HG03280 (cell line): ENCODE measurements around the gene SCRN1.

Source experiments
- ATAC-seq: cut with Tn5 transposase; IDR thresholded peaks from one replicate; pipeline ENCODE4 v1.9.1; 2021; ENCODE audit warnings: mild to moderate bottlenecking, moderate library complexity; ENCODE audit not compliant: unreplicated experiment

The SCRN1 gene

DNA sequence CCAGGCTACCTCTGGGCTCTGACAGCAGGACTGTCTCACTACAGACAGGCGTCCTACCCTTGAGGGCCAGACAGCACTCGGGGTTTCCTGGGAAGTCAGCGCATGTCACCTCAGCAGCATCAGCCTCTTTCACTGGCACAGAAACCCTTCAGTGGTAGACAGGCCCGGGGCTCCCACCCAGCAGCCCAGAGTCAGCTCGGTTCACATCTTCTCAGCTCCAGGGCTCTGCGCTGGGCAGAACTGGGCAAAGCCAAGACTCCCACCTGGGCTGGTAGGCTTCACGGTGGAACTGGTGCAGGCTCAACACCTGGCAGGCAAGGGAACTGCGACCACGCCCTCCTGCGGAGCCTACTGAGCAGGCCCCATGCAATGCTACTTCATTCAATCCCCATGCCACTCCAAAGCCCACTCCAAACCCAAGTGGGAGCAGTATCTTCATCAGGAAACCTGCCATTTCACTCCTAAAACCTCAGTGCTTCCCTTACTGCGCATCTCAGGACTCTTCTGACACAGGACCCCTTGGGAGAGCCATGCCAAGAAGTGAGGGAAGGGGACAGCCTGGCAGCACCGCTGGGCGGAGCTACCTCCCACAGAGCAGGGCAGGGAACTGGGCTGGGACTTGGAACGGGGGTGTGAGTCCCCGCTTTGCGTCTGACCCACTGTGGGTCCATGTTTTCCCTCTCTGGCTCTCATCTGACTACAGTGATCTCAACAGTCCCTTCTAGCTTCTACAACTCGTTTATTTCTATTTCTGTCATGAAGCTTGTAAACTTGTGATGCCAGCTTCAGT is 60.4 kb downstream of the SCRN1 start:
- no peak for ATAC-seq

DNA sequence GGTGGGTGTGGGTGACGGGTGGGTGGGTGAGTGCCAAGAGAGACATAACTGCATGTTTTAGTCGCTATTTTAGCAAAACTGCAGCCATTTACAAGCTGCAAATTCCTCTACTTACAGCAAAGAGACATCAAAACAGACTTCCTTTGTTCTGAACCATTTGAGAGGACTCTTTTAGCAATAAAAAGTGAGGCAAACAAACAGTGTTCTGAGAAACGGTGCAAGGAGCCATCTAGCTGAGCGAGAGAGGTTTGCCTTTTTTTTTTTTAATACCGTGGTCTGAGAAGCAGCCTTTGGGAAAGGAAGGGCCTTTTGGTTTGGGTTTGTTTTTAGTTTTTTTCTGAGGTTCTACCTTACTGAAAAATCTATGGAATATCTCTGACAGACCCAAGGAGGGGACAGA is 62.9 kb downstream of the SCRN1 start:
- no peak for ATAC-seq

DNA sequence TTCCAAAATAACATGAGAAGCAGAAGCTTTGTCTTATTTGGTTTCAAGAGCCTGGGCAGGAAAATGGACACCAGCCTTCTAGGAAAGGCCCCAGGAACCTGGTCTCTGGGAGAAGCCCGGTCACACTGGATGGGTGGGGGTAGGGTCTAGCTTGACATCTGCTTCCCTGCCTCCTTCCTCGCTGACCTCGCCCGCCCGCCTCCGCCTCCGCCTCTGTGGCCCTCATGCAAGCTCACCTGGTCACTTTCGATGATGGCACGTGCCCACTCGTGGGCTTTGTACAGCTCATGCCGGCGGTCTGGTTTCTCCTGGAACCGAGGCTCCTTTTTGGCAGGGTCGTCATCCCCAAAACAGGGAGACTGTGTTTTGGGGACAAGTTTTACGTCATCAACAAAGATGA is 63.4 kb downstream of the SCRN1 start:
- ATAC-seq, result no peak

DNA sequence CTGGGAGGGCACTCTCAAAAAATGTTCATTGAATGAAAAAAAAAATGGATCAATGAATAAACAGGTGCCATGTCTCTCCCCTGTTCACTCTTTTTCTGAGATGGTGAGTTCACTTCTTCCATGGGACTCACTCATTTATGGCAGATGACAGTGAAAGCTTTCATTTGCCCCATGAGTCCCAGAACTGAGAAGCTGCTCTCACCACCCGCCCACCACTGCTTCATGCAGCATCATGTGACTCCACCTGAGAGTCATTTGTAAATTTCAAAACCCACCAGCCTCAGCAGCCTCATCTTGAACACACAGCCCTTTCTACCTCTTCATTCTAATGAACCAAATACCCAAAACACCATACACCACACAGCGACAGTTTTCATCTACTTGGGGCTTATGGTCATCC is 64.9 kb downstream of the SCRN1 start:
- ATAC-seq, result no peak

DNA sequence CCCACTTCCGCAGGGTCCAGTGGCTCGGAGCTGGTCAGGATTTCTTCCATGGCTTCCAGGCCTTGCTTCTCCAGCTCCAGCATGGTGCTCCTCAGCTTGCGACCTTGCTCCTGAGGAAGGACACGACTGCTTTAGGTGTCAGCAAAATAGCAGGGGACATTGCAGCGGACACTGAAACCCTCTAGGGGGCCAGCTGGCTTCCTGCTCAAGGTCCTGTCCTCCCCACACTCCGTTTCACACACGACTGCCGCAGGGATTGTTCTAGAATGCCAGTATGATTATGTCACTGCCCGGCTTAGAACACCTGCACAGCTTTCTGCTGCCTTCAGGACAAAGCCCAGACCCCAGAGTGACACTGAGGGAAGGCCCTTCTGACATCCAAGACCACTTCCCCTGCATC is 65.6 kb downstream of the SCRN1 start:
- no peak for ATAC-seq

DNA sequence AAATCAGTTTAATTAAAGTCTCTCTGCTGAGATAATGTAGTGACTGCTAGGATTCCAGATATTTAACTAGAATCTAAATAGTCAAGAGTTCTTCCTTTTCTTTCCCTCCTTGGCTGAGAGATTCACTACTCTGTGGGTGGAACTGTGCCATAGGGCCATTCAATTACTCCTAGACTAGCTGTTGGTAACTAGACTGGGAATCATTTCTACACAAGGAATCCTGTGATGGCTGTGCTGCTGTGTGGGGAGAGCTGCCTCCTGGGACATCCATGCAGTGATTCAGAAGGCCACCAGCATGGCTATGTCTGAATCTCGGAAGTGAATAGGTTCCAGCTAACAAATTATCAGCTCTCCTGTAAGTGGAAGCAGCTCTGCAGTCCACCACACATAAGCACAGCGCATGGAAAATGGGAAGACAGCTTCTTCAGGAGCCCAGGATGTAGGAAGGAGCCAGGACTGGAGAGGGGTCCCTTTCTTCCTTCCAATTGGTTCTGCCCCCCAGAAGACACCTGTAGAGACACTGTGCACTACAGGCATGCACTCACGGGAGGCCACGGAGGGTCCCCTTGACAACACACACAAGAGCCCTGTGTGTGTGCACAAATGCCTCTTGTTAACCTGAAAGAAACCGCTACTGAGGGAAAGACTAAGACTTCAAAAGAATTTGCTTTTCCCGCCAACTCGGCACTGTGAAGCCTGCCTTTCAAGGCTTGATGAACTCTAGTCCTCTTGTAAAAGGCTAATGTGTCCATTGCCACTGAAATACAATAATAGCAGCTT is 66.5 kb downstream of the SCRN1 start:
- no peak for ATAC-seq

DNA sequence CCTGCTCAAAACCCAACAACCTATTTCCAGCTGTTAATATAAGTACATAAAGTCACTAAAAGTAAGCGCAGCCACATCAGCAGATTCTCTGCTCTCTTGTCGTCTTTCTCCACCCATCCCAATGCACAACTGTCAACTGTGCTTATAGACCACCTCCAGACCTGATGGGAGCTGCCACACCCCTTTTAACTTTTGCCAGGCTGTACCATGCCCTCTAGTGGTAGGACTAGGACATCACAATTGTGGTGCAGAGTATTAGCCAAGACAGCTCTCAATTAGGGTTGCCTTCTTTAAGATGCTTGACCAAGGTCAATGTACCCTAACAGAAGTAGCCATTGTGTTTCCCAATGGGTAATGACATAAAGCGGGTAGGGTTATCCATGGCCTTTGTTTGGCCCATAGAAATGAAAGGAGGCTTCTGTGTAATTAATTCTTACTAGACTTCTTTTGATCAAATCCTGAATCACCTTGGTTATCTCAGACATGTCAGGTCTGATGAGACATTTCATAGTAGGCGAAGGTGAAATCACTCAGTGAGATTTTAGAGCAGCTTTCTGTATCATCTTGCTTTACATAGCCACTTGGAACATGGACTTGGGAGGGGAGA is 68.1 kb downstream of the SCRN1 start:
- ATAC-seq, result peak; percentile 88

DNA sequence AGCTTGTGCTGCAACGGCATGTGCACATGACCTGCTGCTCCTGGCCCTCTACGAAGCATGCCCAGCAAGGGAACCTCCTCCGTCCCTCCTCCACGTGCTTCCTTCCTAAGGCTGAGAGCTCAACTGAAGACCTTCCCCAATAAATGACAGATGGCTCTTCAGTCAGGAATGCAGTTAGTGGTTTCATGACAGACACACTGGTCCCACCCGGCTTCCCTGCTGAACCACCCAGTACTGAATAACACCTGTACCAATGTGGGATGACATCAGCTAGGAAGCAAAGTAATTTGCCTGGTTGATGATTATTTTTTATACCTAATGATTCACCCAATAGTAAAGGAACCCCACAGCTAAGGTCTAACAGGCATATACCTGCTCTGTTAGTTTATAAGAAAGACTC is 69.1 kb downstream of the SCRN1 start:
- ATAC-seq, result no peak

DNA sequence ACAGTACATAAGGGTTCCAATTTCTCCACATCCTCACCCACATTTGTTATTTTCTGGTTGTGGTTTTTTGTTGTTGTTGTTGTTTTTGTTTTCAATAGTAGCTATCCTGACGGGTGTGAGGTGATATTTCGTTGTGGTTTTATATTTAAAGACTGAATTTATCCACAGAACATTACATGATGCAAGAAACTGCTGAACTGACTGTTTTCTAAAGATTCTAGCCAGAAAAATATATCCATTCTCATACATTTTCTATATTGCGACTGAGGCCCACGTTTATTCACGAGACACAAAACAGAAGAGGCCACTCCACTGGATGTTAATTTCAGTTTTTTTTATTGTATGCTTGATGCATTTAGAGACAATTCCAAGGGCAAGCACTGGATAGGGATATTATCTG is 69.8 kb downstream of the SCRN1 start:
- no peak for ATAC-seq

DNA sequence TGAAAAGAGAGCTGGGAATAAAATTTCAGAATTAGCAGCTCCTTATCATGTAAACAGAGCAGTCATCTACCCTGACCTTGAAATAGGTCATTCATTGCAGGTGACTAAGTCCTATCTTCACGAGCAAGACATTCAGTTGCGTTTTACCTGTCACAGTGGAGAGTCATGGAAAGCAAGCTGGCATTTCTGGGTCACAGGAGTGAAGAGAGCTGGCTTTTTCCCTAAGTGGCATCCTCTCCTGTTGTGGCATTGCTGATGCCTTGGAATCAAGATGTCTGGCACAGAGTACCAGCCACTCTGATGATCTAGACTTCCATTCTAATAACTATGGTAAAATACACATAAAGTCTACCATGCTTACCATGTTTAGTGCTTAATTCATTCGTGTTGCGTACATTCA is 70.8 kb downstream of the SCRN1 start:
- ATAC-seq, result no peak

DNA sequence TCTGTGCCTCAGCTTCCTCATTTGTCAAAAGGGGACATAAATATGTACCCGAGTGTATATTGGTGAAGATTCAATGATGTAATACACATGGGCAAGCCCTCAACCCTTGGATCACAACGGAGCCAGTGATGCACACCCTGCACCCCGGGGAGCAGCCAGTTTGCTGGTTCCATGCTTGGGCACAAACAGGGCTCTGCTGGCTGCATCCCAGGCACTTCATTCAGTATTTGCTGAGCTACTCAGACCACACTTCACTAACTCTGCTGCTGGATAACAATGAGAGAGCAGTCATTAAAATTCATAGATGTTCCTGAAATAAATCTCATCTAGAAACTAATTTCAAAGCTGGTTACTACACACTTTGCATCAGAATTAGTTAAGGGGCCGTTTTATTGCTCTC is 72.0 kb downstream of the SCRN1 start:
- no peak for ATAC-seq

DNA sequence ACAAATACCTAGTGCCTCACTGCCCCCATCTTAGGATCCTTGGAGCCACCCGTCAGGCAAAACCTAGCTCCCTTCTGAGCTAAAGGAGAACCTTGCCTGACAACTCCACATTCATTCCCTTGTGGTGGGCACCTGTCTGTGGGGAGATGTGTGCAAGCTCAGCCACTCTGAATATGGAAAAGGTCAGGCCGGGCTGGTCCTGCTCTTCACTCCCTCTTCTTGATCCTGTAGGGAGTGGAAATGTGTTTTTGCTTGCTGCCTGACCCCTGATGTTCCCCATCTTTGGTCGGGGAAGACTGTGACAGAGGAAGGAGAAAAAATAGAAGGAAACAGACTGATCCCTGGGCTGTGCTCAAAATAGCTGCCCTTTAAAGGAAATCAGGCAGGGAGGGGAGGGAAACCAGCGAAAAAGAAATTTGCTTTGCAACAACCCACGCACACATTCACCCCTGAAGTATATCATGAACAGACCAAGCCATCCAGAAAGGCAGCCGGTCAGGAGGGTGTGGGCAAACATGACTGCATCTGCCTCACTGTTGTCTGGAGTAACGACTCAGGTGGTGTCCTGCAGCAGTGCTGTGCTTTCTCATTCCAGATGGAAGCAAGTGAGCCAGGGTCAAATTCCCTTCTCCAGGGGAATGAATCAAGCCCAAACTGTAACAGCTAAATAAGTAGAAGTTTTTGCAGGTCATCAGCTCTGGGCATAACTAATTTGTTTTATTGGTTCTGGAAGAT is 74.0 kb downstream of the SCRN1 start:
- ATAC-seq, result no peak

DNA sequence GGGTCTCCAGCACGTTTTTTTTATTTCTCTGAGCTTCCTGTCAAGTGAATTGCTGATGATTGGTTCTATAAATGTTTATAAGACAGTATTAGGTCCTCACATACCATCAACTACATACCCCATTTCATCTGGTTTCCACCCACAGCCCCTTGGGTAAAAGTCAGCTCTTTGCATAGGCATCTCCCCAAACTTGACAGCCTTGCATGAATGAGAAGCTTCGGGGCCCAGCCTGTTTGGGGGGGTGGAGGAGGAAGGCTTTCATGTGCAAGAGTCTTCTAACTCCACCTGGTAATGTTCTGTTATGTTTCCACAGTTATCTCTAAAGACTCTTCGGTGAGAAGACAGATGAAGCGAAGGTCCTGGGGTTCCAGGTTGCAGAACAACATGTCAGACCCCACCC is 75.4 kb downstream of the SCRN1 start:
- no peak for ATAC-seq

DNA sequence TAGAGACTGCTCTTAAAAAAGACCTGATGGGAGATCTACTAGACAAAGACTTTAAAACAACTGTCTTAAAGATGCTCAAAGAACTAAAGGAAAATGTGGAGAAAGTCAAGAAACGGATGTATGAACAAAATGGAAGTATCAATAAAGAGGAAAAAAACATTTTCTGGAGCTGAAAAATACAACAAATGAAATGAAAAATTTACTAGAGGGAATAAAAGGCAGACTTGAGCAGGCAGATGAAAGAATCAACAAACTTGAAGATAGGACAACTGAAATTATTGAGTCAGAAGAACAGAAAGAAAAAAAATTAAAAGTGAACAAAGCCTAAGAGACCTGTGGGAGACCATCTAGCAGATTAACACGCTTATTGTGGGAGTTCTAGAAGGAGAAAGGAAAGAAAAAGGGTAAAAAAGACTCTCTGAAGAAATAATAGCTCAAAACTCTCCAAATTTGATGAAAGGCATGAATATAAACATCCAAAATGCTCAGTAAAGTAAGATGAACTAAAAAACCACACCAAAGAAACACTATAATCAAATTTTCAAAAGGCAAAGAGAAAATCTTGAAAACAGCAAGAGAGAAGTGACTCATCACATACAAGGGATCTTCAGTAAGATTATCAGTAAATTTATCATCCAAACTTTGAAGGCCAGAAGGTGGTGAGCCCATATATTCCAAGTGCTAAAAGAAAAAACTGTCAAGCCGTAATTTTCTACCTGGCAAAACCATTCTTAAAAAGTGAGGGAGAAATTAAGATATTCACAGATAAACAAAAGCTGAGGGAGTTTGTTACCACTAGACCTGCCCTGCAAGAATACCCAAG is 83.2 kb downstream of the SCRN1 start:
- ATAC-seq, result no peak

DNA sequence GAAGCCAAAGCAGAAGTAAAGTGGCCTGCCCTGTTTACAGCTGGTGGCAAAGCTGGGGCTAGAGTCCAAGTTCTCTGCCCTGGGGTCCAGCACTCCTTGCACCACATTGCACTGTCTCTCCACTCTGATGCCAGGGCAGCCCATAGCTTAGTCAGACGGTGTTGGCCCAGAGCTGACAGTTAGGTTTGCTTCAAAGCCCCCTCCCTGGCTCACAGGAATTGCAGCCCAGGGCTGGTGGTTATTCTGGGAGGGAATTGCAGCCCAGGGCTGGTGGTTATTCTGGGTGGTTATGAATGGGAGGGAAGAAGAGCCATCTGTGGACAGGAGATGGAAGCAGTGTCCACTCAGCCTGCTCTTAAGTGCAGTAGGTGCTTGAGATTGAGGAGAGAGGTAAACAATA is 88.9 kb downstream of the SCRN1 start:
- ATAC-seq, result no peak

DNA sequence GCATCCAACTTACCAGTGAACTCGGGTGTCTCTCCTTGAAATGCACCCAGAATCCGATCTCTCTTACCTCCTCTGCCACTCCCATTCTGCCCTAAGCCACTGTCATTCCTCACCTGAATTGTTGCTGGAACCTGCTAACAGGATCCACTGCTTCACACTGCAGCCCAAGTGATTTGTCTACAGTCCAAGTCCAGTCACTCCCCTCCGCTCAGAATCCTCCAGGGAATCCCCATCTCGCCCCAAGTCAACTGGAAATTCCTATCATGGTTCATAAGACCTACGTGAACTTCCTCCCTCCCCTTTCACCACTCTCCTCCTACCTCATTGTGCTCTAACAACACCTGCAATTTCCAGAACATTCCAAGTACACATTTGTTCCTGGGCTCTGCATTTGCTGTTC is 91.3 kb downstream of the SCRN1 start:
- no peak for ATAC-seq

DNA sequence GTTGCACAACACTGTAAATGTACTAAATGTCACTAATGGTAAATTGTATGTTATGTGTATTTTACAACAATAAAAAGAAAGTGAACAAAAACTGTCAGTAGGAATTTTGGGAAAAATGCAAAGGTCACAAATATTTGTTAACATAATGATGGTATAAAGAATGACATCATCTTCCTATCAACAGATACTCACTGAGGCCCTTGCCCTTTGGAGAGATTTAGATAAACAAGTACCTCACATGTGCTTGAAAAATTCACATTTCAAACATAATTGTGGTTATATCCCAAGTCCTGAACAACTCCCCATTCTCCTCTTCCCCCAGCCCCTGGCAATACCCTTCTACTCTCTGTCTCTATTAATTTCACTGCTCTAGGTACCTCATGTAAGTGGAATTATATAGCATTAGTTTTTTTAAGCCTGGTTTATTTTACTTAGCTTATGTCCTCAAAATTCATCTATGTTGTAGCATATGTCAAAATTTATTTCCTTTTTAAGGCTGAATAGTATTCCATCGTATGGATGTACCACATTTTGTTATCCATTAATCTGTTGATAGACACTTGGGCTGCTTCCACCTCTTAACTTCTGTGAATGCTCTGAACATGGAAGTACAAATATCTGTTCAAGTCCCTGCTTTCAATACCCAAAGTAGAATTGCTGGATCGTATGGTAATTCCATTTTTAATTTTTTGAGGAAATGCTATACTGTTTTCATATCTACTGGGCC is 92.8 kb downstream of the SCRN1 start:
- no peak for ATAC-seq

DNA sequence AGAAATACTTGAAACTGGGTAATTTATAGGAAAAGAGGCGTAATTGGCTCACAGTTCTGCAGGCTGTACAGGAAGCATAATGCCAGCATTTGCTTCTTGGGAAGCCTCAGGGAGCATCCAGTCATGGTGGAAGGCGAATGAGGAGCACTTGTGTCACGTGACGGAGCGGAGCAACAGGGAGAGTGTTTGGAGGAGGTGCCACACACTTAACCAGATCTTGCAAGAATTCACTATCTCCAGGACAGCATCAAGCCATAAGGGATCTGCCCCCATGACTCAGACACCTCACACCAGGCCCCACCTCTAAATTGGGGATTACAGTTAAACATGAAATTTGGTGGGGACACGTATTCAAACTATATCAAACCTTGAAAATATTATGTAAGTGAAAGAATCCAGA is 94.0 kb downstream of the SCRN1 start:
- ATAC-seq, result no peak

DNA sequence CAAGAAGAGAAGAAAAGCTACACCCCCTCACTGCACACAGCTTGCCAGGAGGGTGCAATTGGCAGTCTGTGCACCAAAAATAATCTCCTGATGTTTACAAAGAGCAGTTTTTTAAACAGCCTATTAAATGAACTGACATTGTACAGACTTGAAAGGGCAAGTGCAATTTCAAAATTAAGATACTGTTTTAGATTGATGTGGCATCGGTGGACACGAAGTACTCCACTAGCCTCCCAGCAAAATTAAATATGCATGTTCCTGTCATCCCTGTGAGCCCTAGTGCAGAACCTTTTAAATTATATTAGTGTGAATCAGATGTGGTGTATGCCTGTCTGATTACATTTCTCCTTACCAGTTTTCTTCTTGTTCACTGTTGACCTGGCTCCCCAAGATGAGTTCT is 95.3 kb downstream of the SCRN1 start:
- ATAC-seq, result no peak
